ENCODE results near the gene BCO1.

Gene BCO1

DNA sequence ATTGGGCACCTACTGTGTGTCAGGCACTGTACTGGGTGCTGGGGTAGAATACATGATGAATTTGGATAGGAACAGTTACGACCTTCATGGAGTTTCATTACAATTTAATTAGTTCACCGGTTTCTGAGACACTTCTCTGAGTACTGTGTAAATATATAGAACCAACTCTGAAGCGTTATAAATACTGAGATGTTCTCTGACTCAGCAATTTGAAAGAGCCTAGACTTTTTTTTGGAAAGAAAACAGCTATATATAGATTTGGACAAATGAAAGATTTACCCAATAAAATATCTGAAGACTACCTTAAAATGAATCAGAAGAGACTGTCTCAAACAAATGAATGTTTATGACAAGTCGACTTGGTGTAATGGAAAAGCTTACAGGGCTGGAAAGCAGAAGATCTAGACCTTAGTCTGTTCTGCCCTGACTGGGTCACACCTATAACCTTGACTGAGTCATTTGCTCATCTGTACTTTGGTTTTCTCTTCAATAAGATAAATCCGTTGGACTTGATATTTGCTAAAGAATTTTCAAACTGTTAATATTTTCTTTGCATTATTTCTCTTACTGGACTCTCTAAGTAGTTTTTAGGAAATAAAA is 71.7 kb downstream of the BCO1 start:
- no peak for DNase-seq
- Mint-ChIP-seq H3K4me3 (no peak overlapping the region), H3K27me3 (ENCODE audit: low read depth, poor library complexity) (no peaks in the 10 kb centered on the region), H3K27ac (no peak overlapping the region), H3K36me3 (ENCODE audit: low read depth) (peaks cover 4% of the 10 kb centered on the region), H3K9me3 (no peaks in the 10 kb centered on the region), H3K4me1 (peaks cover 22% of the 10 kb centered on the region)
- TF ChIP-seq, protein P1, sequence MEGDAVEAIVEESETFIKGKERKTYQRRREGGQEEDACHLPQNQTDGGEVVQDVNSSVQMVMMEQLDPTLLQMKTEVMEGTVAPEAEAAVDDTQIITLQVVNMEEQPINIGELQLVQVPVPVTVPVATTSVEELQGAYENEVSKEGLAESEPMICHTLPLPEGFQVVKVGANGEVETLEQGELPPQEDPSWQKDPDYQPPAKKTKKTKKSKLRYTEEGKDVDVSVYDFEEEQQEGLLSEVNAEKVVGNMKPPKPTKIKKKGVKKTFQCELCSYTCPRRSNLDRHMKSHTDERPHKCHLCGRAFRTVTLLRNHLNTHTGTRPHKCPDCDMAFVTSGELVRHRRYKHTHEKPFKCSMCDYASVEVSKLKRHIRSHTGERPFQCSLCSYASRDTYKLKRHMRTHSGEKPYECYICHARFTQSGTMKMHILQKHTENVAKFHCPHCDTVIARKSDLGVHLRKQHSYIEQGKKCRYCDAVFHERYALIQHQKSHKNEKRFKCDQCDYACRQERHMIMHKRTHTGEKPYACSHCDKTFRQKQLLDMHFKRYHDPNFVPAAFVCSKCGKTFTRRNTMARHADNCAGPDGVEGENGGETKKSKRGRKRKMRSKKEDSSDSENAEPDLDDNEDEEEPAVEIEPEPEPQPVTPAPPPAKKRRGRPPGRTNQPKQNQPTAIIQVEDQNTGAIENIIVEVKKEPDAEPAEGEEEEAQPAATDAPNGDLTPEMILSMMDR (IDR thresholded peaks at IDR 0.05), result no peak

DNA sequence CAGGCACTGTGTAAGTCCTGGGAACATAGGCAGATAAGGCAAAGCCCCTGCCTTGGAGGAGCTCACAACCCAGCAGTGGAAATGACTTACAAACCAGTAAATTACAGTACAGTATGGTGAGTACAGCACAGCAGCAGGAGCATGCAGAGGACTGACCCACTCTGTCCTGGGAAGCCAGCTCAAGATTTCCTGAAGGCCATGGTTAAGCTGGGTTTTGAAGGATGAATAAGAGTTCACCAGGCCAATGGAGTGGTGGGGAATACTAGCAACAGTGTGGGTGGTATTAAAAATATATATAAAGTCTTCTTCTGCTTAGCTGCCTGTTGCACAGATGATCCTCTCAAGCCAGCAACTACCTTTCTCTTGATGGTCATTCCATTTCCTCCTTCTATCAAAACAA is 73.3 kb downstream of the BCO1 start:
- Mint-ChIP-seq H3K36me3 (ENCODE audit: low read depth) (no peaks in the 10 kb centered on the region), H3K4me1 (peaks cover 33% of the 10 kb centered on the region), H3K9me3 (no peaks in the 10 kb centered on the region), H3K4me3 (no peak overlapping the region), H3K27me3 (ENCODE audit: low read depth, poor library complexity) (peaks cover 9% of the 10 kb centered on the region), H3K27ac (no peak overlapping the region)
- TF ChIP-seq, protein P1 (IDR thresholded peaks at IDR 0.05), result no peak
- DNase-seq, result no peak

DNA sequence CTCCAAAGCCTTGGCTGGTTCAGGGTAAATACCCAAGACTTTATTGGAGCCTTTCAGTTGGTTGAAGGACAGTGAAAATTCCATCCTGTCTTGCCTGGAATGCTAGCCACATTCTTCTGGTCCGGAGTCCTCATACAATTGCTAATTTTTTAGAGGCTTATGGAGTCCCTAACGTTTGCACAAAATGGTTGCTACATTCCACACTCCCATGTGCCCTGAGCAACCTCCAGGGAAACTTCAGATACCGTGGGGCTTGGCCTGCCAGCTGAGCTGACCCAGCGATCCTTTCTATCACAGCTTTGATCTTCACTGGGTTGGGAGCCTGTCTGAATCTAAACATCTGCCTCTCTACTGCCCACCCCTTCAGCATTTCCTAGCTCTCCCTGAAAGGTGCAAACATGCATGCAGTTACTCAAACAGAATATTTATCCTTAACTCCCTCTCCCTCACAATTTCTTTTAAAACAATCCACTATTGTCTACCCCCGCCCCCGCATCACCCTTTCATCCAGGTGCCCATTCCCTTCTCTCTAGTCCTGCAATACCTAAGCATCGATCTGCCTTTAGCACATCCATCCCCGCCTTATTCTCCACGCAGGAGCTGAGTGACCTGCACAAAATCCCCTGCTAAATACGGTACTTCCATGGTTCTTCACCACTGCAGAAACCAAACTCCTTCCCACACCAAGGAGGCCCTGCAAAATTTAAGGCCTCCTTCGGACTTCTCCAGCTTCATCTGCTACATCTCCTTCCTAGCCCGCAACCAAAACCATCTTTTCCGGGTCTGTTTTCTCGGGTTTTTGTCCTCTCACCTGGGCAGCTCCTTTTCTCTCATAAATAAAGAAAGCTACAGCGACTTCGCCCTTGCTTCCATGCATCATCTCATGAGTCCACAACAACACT is 75.5 kb downstream of the BCO1 start:
- Mint-ChIP-seq H3K4me1 (peaks cover 45% of the 10 kb centered on the region), H3K36me3 (ENCODE audit: low read depth) (no peaks in the 10 kb centered on the region), H3K27me3 (ENCODE audit: low read depth, poor library complexity) (peaks cover 13% of the 10 kb centered on the region), H3K27ac (peak overlapping the region; percentile 80), H3K9me3 (no peaks in the 10 kb centered on the region), H3K4me3 (peak overlapping the region; percentile 97)
- DNase-seq, result peak; percentile 24
- TF ChIP-seq, protein P1 (IDR thresholded peaks at IDR 0.05), result no peak

DNA sequence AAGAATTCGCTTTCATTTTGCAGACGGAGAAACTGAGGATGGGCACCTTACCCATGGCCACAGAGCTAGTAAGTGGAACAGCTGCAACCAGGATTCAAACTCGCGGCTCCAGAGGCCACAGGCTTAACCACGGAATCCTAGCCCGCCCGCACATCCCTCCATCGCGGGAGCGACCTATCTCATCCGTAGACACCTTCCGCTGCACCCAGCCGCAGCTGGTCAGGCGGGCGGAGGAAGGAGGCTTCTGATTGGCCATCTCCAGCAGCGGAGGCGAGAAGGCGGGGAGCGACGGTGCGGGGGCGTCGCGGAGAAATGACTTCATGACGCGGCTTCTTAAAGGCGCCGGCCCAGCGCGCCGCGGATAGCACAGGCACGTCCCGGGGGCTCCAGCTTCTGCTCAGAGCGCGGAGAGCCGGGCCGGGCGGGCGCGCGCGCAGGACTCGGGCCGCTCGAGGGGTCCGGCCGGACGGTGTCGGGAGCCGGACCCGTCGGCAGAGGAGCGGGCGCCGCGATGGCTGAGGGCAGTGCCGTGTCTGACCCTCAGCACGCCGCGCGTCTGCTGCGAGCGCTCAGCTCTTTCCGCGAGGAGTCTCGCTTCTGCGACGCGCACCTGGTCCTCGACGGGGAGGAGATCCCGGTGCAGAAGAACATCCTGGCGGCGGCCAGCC is 76.2 kb downstream of the BCO1 start, which contains the start of gene GAN:
Gene GAN, plus strand, starts transcription at position 360 of the 668 bp plus-strand sequence. Its CDS starts 152 bp downstream, at position 512.
- no peaks in the 10 kb centered on the region for H3K9me3 Mint-ChIP-seq
- TF ChIP-seq, protein P1 (IDR thresholded peaks at IDR 0.05), result no peak
- peak within 1 kb of the TSS; percentile 97 for H3K4me3 Mint-ChIP-seq
- peaks cover 49% of the 10 kb centered on the region for H3K4me1 Mint-ChIP-seq
- H3K36me3 Mint-ChIP-seq (ENCODE audit: low read depth), result no peaks in the 10 kb centered on the region
- peaks cover 16% of the 10 kb centered on the region for H3K27me3 Mint-ChIP-seq (ENCODE audit: low read depth, poor library complexity)
- peak within 1 kb of the TSS; percentile 80 for H3K27ac Mint-ChIP-seq
- peak; percentile 94 for DNase-seq

DNA sequence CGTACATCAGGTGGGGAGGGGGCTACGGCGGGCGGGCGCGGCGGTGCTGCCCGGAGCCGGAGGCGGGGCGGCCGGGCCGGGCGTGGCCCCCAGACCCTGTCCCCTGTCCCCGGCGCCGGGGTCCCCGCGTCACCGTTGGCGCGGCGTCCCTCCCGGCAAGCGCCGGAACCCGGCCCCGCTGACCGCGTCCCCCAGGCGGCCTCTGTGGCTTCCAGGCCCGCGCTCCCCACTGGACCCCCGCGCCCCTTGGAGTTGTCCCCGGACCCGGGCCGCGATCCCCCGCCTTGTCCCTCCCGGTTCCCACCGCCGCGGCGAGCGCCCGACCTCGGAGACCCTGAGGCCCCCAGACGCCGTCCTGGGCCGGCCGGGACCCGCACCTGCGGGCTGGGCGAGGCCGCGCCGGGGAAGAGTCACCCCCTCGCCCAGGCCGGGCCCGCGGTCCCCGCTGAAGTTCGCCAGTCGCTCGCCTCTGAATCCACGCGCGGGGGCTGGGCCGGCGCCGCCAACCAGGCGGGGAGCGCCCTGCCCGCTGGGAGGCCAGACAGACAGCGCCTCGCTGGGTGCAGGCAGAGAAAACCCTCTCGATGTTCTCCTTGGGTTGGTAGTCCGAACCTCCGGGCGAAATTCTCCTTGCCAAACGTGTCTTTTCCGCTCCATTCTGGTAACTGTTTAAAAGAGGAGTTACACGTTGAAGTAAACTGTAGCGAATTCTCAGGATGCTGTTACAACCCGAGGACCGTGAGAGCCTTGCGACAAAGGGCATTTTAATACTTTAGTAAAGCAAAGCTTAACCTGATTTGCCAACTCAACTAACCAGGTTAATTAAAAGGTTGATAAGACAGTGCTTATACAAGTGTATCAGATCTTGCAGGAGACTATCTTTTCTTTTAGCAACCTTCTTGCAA is 77.0 kb downstream of the BCO1 start:
- peak overlapping the region; percentile 97 for H3K4me3 Mint-ChIP-seq
- H3K4me1 Mint-ChIP-seq, result peaks cover 49% of the 10 kb centered on the region
- no peaks in the 10 kb centered on the region for H3K36me3 Mint-ChIP-seq (ENCODE audit: low read depth)
- peaks cover 16% of the 10 kb centered on the region for H3K27me3 Mint-ChIP-seq (ENCODE audit: low read depth, poor library complexity)
- no peaks in the 10 kb centered on the region for H3K9me3 Mint-ChIP-seq
- TF ChIP-seq, protein P1 (IDR thresholded peaks at IDR 0.05), result no peak
- H3K27ac Mint-ChIP-seq, result no peak overlapping the region
- peak; percentile 60 for DNase-seq
